ENCODE measurements around the gene COPS7A. TPM values are rescaled to one million over a fixed set of nuclear protein-coding genes. Genes with fewer than 3 reads are reported as not detected.

COPS7A gene
- total and polyA plus RNA-seq, 9 of the 15 experiments (the other 6 are each of a cell fraction or from before 2014, with no cell fraction given) = 12.7 to 36.0 (median 24.3) TPM

DNA sequence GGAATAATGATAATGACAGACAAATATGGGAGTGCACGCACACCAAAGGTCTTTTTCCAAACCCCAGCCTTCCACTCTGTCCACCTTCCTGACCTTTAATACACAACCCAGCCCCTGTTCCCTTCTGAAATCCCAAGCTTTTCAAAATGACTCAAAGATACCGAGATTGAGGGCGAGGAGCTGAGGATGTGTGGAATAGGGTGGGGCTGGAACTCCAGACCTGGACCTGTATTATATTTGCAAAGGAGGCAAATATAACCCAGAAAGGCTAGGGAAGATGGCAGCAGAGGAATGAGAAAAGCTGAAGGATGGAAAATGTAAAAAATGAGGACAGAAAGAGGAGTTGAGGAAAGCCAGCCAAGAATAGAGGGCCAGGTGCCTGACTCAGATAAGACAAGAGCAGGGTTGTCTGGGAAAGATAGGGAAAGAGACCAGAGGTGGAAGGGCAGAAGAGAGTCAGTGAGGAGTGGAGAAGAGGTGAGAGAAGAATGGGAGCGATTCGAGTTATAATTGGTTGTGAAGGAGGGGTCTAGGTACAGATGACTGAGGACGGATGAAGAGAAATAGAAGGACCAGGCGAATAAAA lies 41.3 kb downstream of the COPS7A start (continued):
- peak; percentile 92 for TF ChIP-seq FOXM1 (IDR thresholded peaks at IDR 0.05; ENCODE audit: low read depth)
- TF ChIP-seq FOXM1 (CRISPR knock-in tag; IDR thresholded peaks at IDR 0.05; ENCODE audit: low read depth) = no peak
- no peak for TF ChIP-seq ZNF699 (CRISPR knock-in tag; IDR thresholded peaks at IDR 0.05; ENCODE audit: insufficient replicate concordance)
- no peak for TF ChIP-seq HOXB6 (CRISPR knock-in tag; IDR thresholded peaks at IDR 0.05; ENCODE audit: borderline replicate concordance)
- no peak for TF ChIP-seq NONO (IDR thresholded peaks at IDR 0.05; ENCODE audit: low read depth in 2 of 2, low read length in 1 of 2)
- TF ChIP-seq ZBTB43 (CRISPR knock-in tag; IDR thresholded peaks at IDR 0.05) = no peak
- no peak for TF ChIP-seq ZZZ3 (IDR thresholded peaks at IDR 0.05)
- TF ChIP-seq RBM34 (IDR thresholded peaks at IDR 0.05; ENCODE audit: borderline replicate concordance, insufficient read depth, low read length) = no peak
- TF ChIP-seq STAG1 (CRISPR knock-in tag; IDR thresholded peaks at IDR 0.05; ENCODE audit: borderline replicate concordance) = no peak
- TF ChIP-seq MXD1 (CRISPR knock-in tag; IDR thresholded peaks at IDR 0.05; ENCODE audit: borderline replicate concordance, poor library complexity, severe bottlenecking) = no peak
- TF ChIP-seq TSC22D4 (tag; IDR thresholded peaks at IDR 0.05) = no peak
- no peak for TF ChIP-seq SMAD3 (CRISPR knock-in tag; conservative IDR thresholded peaks at IDR 0.05)
- no peak for TF ChIP-seq TCFL5 (CRISPR knock-in tag; conservative IDR thresholded peaks at IDR 0.05)
- TF ChIP-seq ZNF551 (CRISPR knock-in tag; IDR thresholded peaks at IDR 0.05) = no peak
- TF ChIP-seq ZNF592 (IDR thresholded peaks at IDR 0.05) = no peak
- TF ChIP-seq CGGBP1 (CRISPR knock-in tag; IDR thresholded peaks at IDR 0.05) = no peak
- no peak for TF ChIP-seq YBX1 (IDR thresholded peaks at IDR 0.05)
- TF ChIP-seq ZNF146 (CRISPR knock-in tag; IDR thresholded peaks at IDR 0.05; ENCODE audit: unreplicated experiment) = no peak
- TF ChIP-seq RBM17 (IDR thresholded peaks at IDR 0.05; ENCODE audit: borderline replicate concordance, low read depth, low read length) = no peak
- TF ChIP-seq RBM25 (IDR thresholded peaks at IDR 0.05; ENCODE audit: low read depth, low read length, severe bottlenecking) = no peak
- TF ChIP-seq ZFP1 (CRISPR knock-in tag; IDR thresholded peaks at IDR 0.05) = no peak
- TF ChIP-seq ZNF431 (CRISPR knock-in tag; IDR thresholded peaks at IDR 0.05) = no peak
- no peak for TF ChIP-seq JUNB (CRISPR knock-in tag; conservative IDR thresholded peaks at IDR 0.05)

All from K562 (cell line).